ENCODE data around the gene LRRC63. TPM values are rescaled to one million over a fixed set of nuclear protein-coding genes. Genes with fewer than 3 reads are reported as not detected.

The LRRC63 gene
- total and polyA plus RNA-seq, 9 of the 15 experiments (the other 6 are each of a cell fraction or from before 2014, with no cell fraction given), result 0.07 to 0.41 (median 0.24) TPM; not detected in 1

- TF ChIP-seq ETS1 (conservative IDR thresholded peaks at IDR 0.05; ENCODE audit: control insufficient read depth, low read depth, low read length) (no peak), NFE2L1 (tag; IDR thresholded peaks at IDR 0.05; ENCODE audit: borderline replicate concordance, low read depth) (no peak), ELF2 (CRISPR knock-in tag; IDR thresholded peaks at IDR 0.05) (no peak), HOMEZ (CRISPR knock-in tag; IDR thresholded peaks at IDR 0.05) (no peak), ATF6 (CRISPR knock-in tag; IDR thresholded peaks at IDR 0.05) (no peak), HDAC6 (IDR thresholded peaks at IDR 0.05; ENCODE audit: low read depth, low read length) (no peak), ERF (CRISPR knock-in tag; IDR thresholded peaks at IDR 0.05) (no peak)
These were observed 39.2 kb upstream of the LRRC63 start (continued) for GRCh38 chr13:46172531-46172991.

Data from K562 (cell line).